ENCODE data around the gene LDLRAD3.

Gene LDLRAD3

GRCh38 chr11:36077886-36078685 lies 134.2 kb downstream of the LDLRAD3 start:
- DNase-seq (ENCODE audit: low read depth): no peak

GRCh38 chr11:36078686-36079055 lies 134.8 kb downstream of the LDLRAD3 start:
- DNase-seq (ENCODE audit: low read depth): no peak

GRCh38 chr11:36079878-36080675 lies 136.2 kb downstream of the LDLRAD3 start:
- DNase-seq (ENCODE audit: low read depth): no peak

- DNase-seq (ENCODE audit: low read depth): no peak
Measured at GRCh38 chr11:36081274-36081945, 137.5 kb downstream of the LDLRAD3 start.

- DNase-seq (ENCODE audit: low read depth): no peak
Measured at GRCh38 chr11:36086366-36086765, 142.5 kb downstream of the LDLRAD3 start.

- no peak for DNase-seq (ENCODE audit: low read depth)
Measured at GRCh38 chr11:36088266-36088972, 144.6 kb downstream of the LDLRAD3 start.

GRCh38 chr11:36089920-36090319 lies 146.1 kb downstream of the LDLRAD3 start:
- no peak for DNase-seq (ENCODE audit: low read depth)

GRCh38 chr11:36090356-36091109 lies 146.7 kb downstream of the LDLRAD3 start:
- no peak for DNase-seq (ENCODE audit: low read depth)

GRCh38 chr11:36091256-36091811 lies 147.5 kb downstream of the LDLRAD3 start:
- peak; percentile 98 for DNase-seq (ENCODE audit: low read depth)

GRCh38 chr11:36092314-36093030 lies 148.6 kb downstream of the LDLRAD3 start:
- peak; percentile 75 for DNase-seq (ENCODE audit: low read depth)

- no peak for DNase-seq (ENCODE audit: low read depth)
Measured at GRCh38 chr11:36093548-36093947, 149.7 kb downstream of the LDLRAD3 start.

- no peak for DNase-seq (ENCODE audit: low read depth)
Measured at GRCh38 chr11:36094164-36094563, 150.3 kb downstream of the LDLRAD3 start.

- DNase-seq (ENCODE audit: low read depth): peak; percentile 96
Measured at GRCh38 chr11:36095716-36096115, 151.9 kb downstream of the LDLRAD3 start.

- DNase-seq (ENCODE audit: low read depth): no peak
Measured at GRCh38 chr11:36097219-36097650, 153.4 kb downstream of the LDLRAD3 start.

GRCh38 chr11:36098087-36098486 lies 154.2 kb downstream of the LDLRAD3 start:
- no peak for DNase-seq (ENCODE audit: low read depth)

GRCh38 chr11:36098853-36099375 lies 155.1 kb downstream of the LDLRAD3 start:
- no peak for DNase-seq (ENCODE audit: low read depth)

- no peak for DNase-seq (ENCODE audit: low read depth)
Measured at GRCh38 chr11:36101466-36101865, 157.6 kb downstream of the LDLRAD3 start.

GRCh38 chr11:36102868-36103267 lies 159.0 kb downstream of the LDLRAD3 start:
- DNase-seq (ENCODE audit: low read depth): no peak

GRCh38 chr11:36103933-36104530 lies 160.2 kb downstream of the LDLRAD3 start:
- DNase-seq (ENCODE audit: low read depth): no peak

- no peak for DNase-seq (ENCODE audit: low read depth)
Measured at GRCh38 chr11:36104660-36104992, 160.8 kb downstream of the LDLRAD3 start.
